GM12864 (cell line): ENCODE results near the gene UBR3.
"Not testable (repeated sequence)": the region's sequence is repeated elsewhere in the genome, so short reads cannot be mapped to it uniquely, and the experiment has no call there.

Experiments used
- DNase-seq: peaks from one replicate; pipeline ENCODE4 v3.0.0-alpha.2; 2011; ENCODE audit warnings: low read depth
- H3K4me3 ChIP-seq: 2 replicates; pipeline ENCODE4 v1.5.1; 2011; ENCODE audit warnings: mild to moderate bottlenecking, low read depth, low read length, control low read depth
- CTCF ChIP-seq: IDR thresholded peaks from 2 replicates; pipeline ENCODE4 v1.5.1; 2011; ENCODE audit warnings: low read depth, mild to moderate bottlenecking, moderate library complexity, low read length, control low read depth, inconsistent platforms; ENCODE audit errors: missing control alignments

Gene UBR3

GRCh38 chr2:169925968-169926367 lies 98.7 kb downstream of the UBR3 start:
- no peak for DNase-seq

GRCh38 chr2:169928463-169928864 lies 101.2 kb downstream of the UBR3 start:
- DNase-seq = peak; percentile 26
- TF ChIP-seq CTCF = peak; percentile 50
- no peak overlapping the region for H3K4me3 ChIP-seq

More at GRCh38 chr2:169925968-169926367, 98.7 kb downstream of the UBR3 start:
- no peak overlapping the region for H3K4me3 ChIP-seq
- no peak for TF ChIP-seq CTCF

- peak; percentile 5 for DNase-seq
- TF ChIP-seq CTCF = peak; percentile 64
Measured at GRCh38 chr2:169933124-169933711, 106.0 kb downstream of the UBR3 start.

GRCh38 chr2:169936652-169937051 lies 109.4 kb downstream of the UBR3 start:
- not testable (repeated sequence) for DNase-seq

More at GRCh38 chr2:169933124-169933711, 106.0 kb downstream of the UBR3 start:
- H3K4me3 ChIP-seq = no peak overlapping the region

GRCh38 chr2:169945515-169945914 lies 118.3 kb downstream of the UBR3 start:
- DNase-seq = no peak
- no peak for TF ChIP-seq CTCF
- H3K4me3 ChIP-seq = no peak overlapping the region

More at GRCh38 chr2:169936652-169937051, 109.4 kb downstream of the UBR3 start:
- H3K4me3 ChIP-seq = not testable (repeated sequence)

- DNase-seq = no peak
- no peak for TF ChIP-seq CTCF
- no peak overlapping the region for H3K4me3 ChIP-seq
Measured at GRCh38 chr2:169946092-169946491, 118.8 kb downstream of the UBR3 start.

GRCh38 chr2:169946546-169946945 lies 119.3 kb downstream of the UBR3 start:
- DNase-seq = no peak
- H3K4me3 ChIP-seq = no peak overlapping the region

More at GRCh38 chr2:169946546-169946945, 119.3 kb downstream of the UBR3 start:
- no peak for TF ChIP-seq CTCF
